Cardiac septum (tissue), 1 donor: ENCODE results near the gene MTIF2. TPM values are rescaled to one million over a fixed set of nuclear protein-coding genes. Genes with fewer than 3 reads are reported as not detected.
"Not testable (repeated sequence)": the region's sequence is repeated elsewhere in the genome, so short reads cannot be mapped to it uniquely, and the experiment has no call there.

Experiments
- DNase-seq: peaks from one replicate; pipeline ENCODE4 v3.0.0-alpha.2; 2020; ENCODE audit warnings: low spot score
- intact Hi-C: fragments of 100-400 bp; cut with DNase I; formaldehyde crosslinking; loops from one replicate; pipeline ENCODE4 v1.14.0; 2022
- long read RNA-seq: library from polyadenylated mRNA; unstranded; transcript quantifications from one replicate; pipeline ENCODE4 v2.0.0, GENCODE V29; 2021
- total RNA-seq: library from RNA; stranded (reverse); fragmentation: NEBNext Ultra II Directional; extraction: Animal tissue kit (Norgen Biotek cat#: 25700); gene quantifications from one replicate; pipeline ENCODE4 v1.2.1, GENCODE V29; 2021
- donor health status: DM: no; HTN: no; CAD: no.

Gene MTIF2, protein sequence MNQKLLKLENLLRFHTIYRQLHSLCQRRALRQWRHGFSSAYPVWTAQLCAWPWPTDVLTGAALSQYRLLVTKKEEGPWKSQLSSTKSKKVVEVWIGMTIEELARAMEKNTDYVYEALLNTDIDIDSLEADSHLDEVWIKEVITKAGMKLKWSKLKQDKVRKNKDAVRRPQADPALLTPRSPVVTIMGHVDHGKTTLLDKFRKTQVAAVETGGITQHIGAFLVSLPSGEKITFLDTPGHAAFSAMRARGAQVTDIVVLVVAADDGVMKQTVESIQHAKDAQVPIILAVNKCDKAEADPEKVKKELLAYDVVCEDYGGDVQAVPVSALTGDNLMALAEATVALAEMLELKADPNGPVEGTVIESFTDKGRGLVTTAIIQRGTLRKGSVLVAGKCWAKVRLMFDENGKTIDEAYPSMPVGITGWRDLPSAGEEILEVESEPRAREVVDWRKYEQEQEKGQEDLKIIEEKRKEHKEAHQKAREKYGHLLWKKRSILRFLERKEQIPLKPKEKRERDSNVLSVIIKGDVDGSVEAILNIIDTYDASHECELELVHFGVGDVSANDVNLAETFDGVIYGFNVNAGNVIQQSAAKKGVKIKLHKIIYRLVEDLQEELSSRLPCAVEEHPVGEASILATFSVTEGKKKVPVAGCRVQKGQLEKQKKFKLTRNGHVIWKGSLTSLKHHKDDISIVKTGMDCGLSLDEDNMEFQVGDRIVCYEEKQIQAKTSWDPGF
- 40.8 TPM for total RNA-seq
- long read RNA-seq, transcript MTIF2-201 (16 exons, 2,528 nt) = major isoform, 16 of 54 reads
- long read RNA-seq, partial matches to known transcripts = 15 of 54 reads
- long read RNA-seq, other reads (novel, unspliced or antisense) = 22 of 54 reads

DNA sequence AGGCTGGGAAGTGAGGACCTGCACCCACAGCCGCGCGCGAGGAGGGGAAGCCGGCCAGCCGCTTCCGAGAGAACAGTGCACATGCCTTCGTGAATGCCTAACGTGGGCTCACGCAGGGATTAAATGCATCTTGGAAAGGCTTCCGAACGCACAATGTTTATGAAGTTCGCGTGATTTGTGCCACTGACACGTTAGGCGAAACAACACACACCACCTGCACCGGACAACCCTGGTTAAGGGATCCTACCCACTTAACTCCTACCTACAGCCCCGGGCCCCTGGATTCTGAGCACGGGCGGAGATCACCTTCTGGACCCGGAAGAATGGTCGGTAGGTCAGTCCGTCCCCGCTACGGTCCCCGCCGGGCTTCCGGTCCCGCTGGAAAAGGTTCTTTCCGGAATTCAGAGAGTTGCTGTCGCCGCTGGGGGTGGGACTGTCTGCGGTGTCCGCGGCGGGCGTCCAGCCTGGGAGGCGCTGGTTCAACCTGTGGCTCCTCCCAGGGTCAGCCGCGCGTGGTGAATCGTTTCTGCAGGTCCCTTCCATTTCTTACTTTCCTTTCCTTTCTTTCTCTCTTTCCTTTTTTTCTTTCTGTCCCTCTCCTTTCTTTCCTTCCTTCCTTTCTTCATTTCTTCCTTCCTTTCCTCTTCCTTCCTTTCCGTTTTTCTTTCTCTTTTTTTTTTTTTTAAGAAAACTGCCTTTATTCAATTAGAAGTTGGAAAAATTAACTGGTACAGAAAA is at the start of gene MTIF2:
Gene MTIF2 (minus strand): TSS at position 325 of the 738 bp plus-strand sequence. CDS start 5,373 bp downstream, outside the sequence.
- DNase-seq = peak; percentile 97
- intact Hi-C loops = loop anchor here (1.0 to 2.0 kb wide), 3 partner anchors 13 to 150 kb away; partner anchors contain the start of genes CCDC88A, CLHC1 and RPS27A

DNA sequence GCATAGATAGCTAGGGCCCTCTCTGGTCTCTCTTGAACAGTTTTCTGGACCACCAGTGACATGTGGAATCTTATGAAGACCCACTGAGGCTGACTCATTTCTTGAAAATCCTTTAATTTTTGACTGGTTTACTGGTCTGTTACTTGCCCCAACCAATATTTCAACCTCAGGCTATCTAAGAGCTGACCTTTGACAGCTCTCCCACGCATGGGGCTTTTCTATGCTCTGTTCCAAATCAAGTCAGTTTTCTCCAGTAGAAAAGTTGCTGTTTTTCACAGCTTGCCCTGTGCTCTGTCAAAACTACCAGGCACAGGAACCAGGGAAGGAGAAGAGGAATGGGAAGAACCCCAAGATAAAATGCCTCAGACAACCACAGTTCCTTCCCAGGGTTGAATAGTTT is 46.0 kb upstream of the MTIF2 start:
- no peak for DNase-seq
- intact Hi-C loops = no loop called here

DNA sequence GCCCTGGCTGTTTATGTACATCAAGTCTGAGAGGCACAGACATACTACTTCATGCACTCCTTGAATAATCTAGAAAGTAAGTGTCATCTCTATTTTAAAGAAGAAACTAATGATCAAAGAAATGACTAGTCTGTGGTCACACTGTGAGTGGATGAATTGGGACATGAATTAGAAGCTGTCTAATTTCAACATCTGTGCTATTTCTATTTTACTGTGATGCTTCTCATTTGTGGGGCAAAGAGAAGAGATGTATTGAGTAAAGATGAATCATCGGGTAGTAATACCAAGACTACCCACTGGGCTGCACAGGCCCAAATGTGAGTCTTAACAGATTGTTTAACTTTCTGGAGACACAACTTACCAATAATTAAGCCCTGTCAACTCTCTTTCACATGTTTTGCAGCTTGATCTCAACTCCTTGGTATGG is 42.4 kb upstream of the MTIF2 start:
- intact Hi-C loops = no loop called here
- DNase-seq = no peak

DNA sequence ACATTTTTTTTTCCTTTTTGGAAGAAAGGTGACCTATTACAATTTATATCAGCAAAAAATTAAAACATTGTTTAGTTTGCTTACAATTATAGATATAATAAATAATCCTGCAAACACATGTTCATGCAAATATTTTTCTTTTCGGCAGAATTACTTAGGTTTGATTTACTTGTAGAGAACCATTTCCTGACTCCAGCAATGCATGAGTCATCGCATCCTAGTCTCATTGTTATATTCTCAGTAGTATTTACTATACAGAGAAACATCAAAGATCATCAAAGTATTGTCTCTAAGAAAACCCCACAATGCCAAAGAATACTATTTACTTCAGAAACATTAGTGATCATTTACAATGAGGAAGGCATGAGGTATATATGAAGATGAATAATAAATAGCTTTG is 40.4 kb upstream of the MTIF2 start:
- intact Hi-C loops = no loop called here
- no peak for DNase-seq

DNA sequence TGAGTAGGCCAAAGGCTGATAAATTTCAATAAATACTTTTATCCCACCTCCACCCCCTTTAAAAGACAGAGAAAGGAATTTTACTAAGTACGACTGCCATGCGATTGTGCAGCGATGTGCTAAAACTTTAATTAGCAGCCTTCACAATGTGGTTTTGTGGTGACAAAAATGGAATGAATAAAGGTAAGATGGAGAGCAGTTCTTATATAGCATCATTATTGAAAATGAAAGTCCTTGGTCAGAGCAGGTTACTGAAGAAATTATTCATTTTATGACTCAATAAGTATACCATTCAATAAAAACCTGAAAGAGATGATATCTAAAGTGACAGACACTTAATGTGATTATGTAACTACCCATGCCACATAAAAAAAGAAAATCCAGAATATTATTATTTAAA is 33.2 kb upstream of the MTIF2 start:
- no peak for DNase-seq
- intact Hi-C loops = no loop called here

DNA sequence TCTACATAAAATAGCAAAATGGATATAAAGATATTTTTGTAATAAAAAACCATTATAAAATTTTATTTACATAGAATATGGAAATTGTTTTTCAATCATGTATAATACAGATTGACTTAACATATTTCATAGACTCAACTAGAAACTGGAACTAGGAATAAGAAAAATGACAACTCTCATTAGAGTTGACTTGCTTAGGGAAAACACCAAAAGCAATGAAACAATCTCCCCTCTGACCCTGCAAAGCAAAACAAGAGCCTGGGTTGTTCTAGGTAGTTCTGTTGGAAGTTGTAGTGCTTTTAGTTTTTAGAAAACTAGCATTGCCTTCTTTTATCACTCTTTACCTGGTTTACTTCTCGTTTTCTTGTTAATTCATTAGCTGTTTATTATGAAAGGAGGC is 32.2 kb upstream of the MTIF2 start:
- intact Hi-C loops = no loop called here
- DNase-seq = no peak

DNA sequence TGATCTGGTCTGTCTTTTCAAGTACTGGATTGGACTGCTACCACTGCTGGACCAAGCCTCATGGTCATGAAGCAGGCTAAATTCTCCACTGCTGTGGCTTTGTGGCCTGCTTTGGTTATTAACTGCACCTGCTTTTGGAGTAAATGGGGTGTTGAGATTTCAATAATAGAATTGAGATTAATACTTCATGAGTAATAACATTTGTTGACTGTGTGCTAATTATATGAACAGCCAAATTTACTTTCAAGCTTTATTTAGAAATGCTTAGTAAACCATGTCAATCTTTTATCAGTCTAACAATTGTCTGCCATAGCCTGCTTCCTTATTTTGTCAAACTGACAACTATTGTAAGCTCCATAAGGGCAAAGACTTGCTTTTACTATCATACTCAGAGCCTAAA is 27.4 kb upstream of the MTIF2 start:
- intact Hi-C loops = no loop called here
- no peak for DNase-seq

DNA sequence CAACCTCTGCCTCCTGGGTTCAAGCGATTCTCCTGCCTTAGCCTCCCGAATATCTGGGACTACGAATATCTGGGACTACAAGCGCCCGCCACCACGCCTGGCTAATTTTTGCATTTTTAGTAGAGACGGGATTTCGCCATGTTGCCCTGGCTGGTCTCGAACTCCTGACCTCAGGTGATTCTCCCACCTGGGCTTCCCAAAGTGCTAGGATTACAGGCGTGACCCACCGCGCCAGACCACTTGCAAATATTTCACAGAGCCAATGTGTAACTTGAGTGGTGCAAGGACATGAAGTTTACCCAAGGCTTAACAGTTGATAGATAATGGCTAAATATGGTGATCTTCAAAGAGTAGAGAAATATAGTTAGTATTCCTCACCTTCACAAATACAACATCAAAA is 14.1 kb upstream of the MTIF2 start:
- no peak for DNase-seq
- intact Hi-C loops = loop anchor here (5.0 to 10.0 kb wide), 2 partner anchors 134 to 332 kb away; partner anchors contain the start of genes CCDC88A and PPP4R3B

DNA sequence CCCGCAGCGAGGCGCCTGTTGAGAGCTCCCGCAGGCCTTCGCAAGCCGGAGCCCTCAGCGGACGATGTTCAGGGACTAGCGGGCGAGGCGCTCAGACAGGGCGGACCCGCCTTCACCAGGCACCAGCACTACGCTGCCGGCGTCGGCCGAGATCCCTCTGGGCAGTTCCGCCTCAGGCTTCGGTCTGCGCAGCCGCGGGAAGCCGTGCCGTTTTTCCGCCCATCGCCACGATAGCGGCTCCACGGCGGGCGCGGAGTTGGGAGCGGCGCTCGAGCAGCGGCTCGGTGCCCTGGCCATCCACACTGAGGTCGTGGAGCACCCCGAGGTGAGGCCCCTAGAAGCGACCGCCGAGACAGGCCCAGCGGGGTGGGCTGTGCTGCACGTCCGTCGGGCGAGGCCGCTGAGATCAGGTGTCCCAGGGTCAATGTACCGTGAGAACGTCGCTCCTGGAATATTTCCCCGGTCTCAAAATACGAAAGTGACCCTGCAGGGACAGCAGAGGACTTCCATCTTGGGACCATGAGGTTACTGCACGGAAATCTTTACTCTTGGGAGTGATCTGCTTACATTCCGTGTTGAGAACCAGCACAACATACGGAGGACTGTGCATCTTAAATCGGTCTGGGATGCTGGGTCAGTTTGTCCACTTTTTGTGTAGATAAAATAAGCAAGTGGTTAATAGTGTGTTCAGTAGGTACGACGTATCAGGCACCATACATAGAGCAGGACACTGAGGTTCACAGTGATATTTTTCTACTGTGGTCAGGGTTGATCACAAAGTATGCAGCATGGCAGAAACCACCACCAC is 13.3 kb upstream of the MTIF2 start:
- DNase-seq = peak; percentile 97
- intact Hi-C loops = loop anchor here (1.0 to 10.0 kb wide), 3 partner anchors 13 to 332 kb away; partner anchors contain the start of genes CCDC88A, MTIF2 and PPP4R3B

DNA sequence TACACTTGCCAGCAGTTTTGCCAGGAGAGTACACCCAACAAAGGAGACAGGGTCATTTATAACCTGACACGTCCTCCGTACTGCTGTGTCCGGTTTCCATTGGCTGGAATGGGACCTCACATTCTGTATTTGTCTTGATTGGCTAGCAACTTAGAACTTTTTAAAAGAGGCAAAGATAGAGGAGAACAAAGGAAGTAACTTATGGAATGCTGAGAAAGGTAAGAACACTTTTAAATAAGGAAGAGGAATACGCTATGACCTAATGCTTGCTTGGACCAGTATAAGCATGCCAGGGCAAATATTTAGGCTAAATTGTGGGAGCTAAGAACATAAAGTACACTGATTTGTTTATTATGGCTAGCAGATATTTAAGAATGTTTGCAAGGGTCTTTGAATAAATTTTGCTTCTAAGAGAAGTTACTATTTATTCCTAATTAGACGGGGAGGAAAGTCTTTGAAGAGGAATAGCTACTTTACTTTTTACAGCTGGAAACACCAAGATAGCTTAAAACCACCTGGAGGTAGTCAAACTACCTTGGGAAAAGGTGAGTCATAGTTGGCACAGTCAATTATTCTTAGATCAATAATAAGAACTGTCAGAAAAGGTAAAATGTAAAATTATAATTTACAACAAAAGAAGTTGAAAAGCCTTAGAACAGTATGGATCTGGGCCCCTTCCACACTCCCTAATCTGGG is 12.0 kb upstream of the MTIF2 start:
- intact Hi-C loops = loop anchor here (5.0 to 10.0 kb wide), 2 partner anchors 136 to 334 kb away; partner anchors contain the start of genes CCDC88A and PPP4R3B
- not testable (repeated sequence) for DNase-seq

DNA sequence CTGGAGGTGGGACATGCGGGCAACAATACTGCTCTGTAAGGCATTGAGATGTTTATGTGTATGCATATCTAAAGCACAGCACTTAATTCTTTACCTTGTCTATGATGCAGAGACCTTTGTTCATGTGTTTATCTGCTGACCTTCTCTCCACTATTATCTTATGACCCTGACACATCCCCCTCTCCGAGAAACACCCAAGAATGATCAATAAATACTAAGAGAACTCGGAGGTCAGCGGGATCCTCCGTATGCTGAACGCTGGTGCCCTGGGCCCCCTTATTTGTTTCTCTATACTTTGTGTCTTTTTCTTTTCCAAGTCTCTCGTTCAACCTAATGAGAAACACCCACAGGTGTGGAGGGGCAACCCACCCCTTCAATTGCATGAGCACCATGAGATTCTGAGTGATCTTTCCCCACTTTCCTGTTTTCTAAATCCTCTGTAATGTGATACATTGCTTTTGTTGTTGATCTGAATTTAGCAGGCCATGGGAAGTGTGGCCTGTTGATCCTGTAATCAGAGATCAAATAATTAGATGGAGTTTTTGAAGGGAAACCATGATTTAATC is 10.9 kb upstream of the MTIF2 start:
- intact Hi-C loops = loop anchor here (5.0 to 10.0 kb wide), 2 partner anchors 137 to 335 kb away; partner anchors contain the start of genes CCDC88A and PPP4R3B
- DNase-seq = not testable (repeated sequence)

DNA sequence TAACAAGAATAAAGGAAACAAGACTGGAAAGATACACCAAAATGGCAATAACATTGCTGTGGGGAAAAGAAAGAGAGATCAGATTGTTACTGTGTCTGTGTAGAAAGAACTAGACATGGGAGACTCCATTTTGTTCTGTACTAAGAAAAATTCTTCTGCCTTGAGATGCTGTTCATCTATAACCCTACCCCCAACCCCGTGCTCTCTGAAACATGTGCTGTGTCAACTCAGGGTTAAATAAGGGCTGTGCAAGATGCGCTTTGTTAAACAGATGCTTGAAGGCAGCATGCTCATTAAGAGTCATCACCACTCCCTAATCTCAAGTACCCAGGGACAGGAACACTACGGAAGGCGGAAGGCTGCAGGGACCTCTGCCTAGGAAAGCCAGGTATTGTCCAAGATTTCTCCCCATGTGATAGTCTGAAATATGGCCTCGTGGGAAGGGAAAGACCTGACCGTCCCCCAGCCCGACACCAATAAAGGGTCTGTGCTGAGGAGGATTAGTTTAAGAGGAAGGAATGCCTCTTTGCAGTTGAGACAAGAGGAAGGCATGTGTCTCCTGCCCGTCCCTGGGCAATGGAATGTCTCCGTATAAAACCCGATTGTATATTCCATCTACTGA is 10.3 kb upstream of the MTIF2 start:
- intact Hi-C loops = not testable (repeated sequence)

DNA sequence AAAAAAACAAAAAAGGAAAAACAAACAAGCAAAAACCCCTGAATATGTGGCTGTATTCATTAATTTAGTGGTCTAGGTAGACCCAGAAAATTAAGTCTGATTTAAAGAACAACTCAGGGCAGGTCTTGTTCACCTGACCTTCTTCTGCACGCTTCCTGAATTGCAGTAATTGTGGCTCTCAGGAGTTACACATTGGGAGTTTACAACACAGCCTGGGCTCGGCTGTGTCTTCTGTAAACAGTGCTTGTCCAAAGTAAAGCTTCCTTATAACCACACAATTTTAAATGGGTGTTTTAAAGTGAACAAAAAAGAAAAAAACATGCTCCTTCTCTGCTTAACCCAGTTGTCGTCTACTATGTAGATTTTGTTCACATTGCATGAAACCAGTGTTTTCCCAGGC is 8.3 kb upstream of the MTIF2 start:
- no peak for DNase-seq
- intact Hi-C loops = no loop called here

More for the DNA sequence above, 10.3 kb upstream of the MTIF2 start:
- not testable (repeated sequence) for DNase-seq

DNA sequence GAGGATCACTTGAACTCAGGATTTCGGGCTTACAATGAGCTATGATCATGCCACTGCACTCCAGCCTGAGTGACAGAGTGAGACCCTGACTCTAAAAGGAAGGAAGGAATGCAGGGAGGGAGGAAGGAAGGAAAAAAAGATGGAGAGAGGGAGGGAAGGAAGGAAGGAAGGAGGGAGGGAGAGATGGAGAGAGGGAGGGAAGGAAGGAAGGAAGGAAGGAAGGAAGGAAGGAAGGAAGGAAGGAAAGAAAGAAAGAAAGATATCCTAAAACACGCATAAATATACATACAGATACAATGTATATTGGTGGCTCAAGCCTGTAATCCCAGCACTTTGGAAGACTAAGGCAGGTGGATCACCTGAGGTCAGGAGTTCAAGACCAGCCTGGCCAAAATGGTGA is 5.3 kb upstream of the MTIF2 start:
- intact Hi-C loops = not testable (repeated sequence)

DNA sequence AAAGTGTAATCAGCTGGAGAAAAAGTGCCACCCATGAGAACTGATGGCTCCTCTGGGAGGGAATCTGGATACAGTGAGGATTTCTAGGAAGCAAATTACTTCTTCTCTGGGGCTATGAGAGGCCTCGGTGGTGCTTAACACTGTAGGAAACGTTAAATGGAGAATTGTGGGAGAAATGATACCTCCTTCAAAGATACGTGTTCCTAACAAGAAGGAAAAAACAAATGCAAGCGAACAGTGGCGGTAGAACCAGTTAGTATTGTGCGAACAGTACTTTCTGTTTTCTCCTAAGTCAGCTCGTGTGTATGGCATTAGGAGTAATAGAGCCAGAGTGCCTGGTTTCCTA is 587 bp upstream of the MTIF2 start:
- intact Hi-C loops = loop anchor here (1.0 to 2.0 kb wide), 3 partner anchors 13 to 150 kb away; partner anchors contain the start of genes CCDC88A, CLHC1 and RPS27A
- no peak for DNase-seq

More for the DNA sequence above, 5.3 kb upstream of the MTIF2 start:
- DNase-seq = not testable (repeated sequence)

DNA sequence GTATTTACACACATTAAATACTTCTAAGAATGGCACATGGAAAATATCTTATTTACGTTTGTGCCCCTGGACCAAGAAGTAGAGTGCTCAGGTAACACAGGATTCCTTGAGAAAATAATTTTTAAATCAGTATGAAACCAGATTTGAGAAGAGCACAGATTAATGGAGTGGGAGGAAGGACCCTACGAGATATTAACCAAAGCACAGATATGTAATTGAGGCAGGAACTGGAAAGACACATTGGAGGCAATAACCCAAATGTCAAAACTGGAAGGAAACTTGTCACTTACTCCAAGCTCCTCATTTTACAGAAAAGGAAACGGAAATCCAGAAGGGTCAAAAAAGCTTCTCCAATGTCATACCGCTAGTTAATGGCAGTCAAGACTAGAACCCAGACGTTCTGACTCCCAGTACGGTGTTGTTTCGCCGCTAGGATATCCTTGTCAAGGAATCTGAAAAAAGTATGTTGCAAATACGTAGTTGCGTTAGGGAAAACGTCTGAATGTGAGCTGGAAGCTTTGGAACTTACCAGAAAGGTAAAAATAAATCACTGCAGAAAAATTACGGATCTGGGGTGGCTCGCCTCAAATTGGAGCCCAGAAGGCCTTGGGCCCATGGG is 634 bp downstream of the MTIF2 start:
- intact Hi-C loops = loop anchor here (2.0 kb wide), 1 partner anchor 36 kb away; the partner anchor contains the start of genes CLHC1 and RPS27A
- DNase-seq = no peak

DNA sequence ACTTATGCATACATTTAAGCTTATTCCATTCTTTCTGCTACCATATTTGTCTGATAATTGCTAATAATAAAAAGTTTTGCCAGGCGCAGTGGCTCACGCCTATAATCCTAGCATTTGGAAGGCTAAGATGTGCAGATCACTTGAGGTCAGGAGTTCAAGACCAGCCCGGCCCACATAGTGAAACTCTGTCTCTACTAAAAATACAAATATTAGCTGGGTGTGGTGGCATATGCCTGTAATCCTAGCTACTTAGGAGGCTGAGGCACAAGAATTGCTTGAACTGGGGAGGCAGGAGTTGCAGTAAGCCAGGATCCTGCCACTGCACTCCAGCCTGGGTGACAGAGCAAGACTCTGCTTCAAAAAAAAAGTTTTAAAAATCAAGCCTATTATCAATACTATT is 9.4 kb downstream of the MTIF2 start:
- DNase-seq, intact Hi-C loops: not testable (repeated sequence)
